GM18526 (cell line): Measurements from ENCODE around the gene GPC5.

ENCODE experiments used
- POLR2A ChIP-seq: IDR thresholded peaks from 3 replicates; pipeline ENCODE4 v1.6.1; 2011; ENCODE audit not compliant: insufficient read length; ENCODE audit errors: extremely low read depth

Gene GPC5

DNA sequence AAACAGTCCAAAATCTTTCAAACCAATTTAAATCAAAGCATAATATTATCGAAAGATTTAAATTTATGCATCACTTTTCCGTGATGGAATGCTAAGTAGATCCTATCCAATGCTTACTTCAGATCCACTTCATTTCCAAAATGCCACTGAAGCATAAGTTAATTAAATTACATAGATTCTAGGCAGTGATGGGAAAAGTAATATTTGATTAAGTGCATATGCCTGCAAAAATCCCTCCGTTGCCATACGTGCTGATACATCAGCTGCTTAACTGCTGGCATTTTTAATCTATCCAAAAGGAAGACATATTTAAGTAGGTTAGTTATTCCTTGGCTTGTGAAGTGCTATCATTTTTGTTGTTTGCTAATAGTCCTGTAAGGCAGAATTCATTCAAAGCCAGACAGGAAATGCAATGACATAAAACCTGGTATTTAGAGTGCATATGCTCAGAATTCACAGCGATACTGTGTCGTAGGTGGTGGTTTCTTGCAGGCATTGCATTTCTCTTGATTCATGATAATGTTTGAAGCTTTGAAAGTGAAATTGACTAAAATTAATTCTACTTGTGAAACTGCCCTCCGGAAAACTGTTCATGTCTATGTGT is 1089.9 kb downstream of the GPC5 start:
- no peak for TF ChIP-seq POLR2A

DNA sequence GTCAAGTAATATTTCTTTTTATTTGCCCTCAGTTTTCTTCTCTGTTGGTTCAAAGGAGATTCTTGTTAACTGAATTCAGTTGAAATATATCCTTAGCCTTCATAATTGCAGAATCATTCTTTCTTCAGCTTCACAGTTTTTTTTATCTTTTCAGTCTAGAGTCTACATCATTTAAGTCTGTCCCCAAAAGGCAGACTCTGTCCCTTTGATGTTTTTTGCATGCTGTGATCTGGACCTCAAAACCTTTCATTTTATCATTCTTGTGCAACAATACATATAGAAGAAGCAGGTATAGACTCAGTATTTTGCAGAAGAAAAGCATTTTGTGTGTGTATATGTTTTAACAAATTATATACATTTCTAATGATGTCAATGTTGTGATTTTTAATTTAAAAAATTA is 1093.4 kb downstream of the GPC5 start:
- TF ChIP-seq POLR2A, result no peak

DNA sequence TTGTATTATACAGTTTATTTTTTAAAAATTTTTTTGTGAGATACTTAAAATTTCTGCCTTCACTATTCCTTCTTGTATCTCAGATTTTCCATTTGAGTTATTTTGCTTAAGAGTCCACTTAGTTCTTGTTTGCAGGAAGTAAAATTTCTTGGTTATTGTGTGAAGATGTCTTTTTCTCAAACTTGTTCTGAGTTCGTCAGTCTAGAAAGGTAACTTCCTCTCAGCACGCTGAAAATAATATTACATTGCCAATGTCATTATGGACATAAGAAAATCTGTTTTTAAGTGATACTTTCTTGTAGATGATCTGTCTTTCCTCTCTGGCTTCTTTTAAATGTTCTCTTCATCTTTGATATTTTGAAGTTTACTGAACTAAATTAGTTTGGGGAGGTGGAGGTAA is 1096.5 kb downstream of the GPC5 start:
- TF ChIP-seq POLR2A, result no peak

DNA sequence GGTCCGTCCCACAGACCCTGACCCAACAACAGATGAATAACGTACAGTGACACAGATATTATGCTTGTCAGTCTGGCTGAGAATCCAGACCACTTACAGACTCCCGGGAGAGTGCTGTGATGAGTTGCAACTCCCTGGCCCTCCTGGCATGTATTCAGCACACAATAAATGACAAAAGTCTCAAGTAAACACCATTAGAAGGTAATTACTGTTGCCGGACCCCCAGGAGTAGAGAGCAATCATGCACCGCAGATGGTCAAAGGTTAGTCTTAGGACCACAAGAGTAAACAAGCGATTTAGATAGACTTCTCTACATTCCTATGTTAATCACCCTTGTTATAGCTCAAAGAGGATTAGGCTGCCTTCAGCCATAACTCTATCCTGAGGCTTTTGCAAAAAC is 1101.8 kb downstream of the GPC5 start:
- TF ChIP-seq POLR2A, result no peak

DNA sequence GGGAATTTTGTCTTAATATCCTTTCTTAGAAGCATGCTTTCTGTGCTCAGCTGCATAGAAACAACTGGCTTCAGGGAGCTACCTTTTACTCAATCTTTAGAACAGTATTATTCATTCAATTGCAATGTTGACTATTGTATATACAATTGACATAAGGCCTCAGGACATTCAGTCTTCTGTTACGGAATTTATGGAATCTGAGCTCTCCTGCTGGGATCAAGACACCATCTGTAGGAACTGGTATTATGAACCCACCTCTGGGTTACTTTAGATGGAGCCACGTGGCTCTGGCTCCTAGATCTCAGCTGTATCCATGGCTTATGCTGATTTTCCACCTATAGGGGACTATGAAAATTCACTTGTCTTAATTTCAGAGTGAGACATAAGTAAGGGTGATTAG is 1112.0 kb downstream of the GPC5 start:
- TF ChIP-seq POLR2A, result no peak

DNA sequence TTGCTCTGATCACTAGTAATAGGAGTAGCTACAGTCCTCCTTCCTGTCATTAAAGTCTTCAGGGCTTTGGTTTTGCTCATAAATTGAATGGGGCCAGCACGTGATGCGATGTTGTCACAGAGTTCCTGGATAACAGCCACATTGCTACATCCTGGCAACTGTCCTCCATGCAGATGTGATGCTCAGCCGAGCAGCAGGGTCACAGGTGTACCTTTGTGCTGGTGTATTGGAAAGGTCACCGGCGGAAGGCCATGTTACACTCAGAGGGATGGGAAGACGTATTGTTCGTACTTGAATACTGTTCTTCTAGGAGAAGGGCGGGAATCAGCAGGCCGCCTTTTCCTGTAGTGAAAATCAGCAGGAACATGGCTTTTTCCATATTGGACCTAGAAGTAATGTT is 1114.4 kb downstream of the GPC5 start:
- TF ChIP-seq POLR2A, result no peak

DNA sequence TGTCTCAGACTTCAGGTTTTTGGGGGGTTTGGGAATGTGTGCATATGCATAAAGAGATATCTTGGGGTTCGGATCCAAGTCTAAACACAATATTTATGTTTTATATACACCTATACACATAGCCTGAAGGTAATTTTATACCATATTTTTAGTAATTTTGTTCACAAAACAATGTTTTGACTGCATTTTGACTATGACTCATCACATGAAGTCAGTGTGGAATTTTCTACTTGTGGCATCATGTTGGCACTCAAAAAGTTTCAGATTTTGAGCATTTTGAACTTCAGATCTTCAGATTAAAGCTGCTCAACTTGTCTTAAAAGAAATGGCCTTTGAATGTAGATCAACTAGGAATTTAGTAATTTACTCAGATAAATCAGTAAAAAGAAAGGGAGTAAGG is 1115.3 kb downstream of the GPC5 start:
- TF ChIP-seq POLR2A, result no peak

DNA sequence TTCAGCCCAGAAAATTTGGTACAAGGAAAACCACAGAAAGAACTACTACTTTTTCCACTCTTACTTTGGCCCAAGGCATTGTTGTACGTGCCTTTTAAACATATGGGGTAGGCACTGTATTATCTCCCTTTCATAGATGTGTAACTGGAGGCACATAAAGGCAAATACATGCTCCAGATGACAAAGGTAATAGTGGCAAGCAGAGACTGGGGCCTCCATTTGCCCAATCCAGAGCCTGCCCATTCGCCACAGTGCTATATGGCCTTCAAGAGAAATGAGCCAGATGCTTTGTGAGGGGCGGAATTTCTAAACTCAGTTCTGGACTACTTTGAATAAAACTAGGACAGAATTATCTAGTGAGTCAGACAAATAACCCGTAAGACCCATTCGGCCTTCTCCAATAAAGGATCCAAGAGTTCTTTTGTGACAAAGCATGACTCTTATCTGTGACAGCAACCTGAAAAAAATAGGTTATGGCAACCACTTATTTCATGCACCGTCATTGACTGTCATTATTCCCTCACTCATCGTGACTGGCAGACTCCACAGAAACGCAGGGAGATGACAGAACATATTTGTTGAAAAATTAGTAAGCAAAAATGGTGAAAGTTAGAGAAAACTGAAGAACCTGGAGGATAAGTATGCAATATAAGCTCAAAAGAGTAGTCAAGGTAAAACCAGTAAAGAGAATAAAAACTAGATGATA is 1116.2 kb downstream of the GPC5 start:
- TF ChIP-seq POLR2A, result no peak

DNA sequence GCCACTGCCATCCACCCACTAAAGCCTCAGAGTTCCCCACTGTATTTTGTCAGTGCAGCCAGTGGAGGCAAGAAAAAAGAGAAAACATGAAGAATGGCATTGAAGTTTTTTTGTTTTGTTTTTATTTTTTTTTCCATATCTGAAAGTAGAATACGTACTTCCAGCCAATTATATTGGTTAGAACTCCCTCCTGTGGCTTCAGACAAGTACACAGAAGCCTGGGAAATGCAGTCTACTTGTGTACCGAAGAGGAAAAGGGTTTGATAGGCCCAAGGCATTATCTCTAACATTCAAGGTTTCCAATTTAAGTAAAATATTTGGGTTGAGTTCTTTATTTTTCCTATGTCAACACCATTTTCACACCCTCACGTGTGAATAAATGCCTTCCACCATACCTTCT is 1131.9 kb downstream of the GPC5 start:
- TF ChIP-seq POLR2A, result no peak

DNA sequence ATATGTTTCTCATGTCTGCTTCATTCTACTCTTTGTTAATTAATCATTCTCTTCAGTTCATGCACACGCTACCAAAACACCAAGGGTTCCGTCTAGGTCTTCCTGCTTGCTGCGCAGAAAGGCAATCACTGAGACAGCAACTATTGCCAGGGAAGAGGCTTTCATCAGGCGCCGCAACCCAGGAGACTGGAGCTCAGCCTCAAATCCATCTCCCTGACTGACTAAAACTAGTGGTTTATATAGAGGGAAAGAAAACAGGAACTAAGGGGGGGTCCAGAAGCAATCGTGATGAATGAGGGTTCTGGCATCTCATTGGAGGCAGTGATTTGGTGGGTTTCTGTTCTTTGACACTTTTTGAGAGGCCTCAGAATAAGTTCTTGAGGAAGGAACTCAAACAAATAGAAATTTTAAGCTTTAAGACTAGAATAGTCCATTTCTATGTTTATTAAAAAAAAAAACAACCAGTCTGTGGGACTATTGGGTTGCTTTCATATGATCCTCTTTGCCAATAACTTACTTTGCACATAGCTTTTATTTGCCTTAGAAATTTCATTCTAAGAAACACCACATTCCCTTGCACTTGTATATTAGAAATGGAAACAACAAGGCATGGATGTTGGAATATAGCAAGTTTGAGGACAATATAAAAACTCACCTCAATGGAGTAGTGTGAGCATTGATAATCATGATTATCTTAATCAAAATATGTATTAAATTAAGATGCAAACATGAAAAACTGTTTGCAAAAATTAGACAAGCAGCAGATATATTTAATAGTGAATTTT is 1137.0 kb downstream of the GPC5 start:
- TF ChIP-seq POLR2A, result no peak

DNA sequence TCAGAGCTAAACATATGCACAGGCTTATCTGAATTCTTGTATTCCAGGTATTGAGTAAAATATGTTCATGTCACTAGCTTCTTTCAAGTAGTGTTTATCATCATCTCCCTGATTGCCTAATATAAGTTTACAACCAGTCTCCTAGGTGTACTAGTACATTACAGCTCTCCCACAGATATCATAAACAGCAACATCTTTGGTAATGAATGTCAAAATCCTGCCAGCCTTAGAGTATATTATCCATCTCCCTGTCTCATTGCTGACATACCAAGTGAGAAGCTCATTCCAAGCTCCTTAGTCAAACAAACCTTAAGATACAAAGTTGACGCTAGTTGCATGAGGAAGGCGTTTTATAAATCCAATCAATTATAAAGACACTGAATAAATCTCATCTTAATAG is 1139.0 kb downstream of the GPC5 start:
- no peak for TF ChIP-seq POLR2A

DNA sequence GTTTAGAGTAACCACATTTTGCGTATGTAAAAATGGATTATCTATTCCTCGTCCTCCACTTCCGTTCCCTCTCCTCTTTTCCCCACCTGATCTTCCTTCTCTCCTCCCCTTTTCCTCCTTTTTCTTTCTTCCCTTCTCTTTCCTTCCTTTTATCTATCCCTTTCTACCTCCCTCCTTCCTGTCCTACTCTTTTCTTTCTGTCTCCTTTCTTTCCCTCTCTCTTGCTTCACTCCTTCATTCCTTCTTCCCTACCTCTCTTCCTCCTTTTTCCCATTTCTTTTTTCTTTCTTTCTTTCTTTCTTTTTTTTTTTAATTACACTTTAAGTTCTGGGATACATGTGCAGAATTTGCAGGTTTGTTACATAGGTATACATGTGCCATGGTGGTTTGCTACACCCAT is 1139.7 kb downstream of the GPC5 start:
- TF ChIP-seq POLR2A, result no peak

DNA sequence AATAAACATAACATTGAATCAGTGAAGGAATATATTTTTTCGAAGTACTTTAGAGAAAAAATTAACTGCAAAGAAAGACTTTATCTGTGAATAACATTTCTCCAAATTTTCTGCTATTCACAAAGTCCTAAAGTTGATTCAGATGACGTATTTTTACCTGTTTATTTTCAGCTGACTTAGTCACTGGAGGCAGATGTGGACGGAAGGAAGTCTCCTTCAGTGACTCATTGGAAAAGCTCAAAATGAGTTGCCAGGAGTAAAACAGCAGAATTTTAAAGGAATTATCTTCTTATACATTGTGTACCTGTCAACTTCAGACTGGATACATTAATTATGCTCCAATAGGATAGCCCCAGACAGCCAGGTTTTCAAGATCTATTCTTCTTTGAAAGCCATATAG is 1148.8 kb downstream of the GPC5 start:
- TF ChIP-seq POLR2A, result no peak

DNA sequence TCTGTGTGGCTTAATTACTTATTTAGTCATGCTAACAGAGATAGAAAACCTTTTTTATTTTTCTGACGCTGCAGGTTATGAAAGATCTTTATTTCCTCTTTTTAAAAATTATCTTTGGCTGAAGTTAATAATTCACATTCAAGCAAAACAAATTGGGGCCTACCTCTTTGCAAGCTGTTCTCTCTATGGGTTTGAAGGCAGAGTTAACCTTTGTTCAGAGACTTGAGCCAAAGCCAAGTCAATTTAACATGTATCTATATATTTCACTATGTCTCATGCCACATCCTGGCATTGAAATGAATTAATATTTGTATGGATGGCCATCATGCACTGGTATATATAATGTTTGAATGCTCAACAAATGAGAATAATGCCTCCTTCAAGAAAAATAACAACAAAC is 1150.9 kb downstream of the GPC5 start:
- TF ChIP-seq POLR2A, result no peak

DNA sequence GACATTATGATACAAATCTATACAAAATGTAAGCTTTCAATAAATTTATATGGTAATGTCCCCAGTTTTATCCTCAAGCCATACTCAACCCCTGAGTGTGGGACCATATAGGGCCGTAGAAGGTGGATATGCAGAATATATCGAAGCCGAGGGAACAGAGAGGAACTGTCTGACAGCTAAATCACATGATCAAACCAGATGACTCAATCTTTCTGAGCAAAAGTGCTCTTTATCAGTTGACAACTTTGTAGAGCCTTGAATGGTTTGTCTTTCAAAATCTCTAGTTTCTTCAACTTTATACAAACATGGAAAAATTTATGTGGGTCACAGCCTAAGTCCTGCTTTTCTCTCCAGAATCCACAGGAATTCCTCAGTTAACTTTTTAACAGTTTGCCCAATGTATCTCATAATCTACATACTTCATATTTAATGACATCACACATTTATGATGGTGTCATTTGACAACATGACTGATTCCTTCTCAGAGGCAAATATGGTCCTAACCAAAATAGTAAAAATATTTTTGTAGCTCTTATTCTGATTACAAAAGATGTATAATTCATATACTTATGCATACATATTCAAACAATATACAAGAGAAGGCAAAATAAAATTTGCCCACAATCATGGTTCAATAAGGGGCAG is 1155.2 kb downstream of the GPC5 start:
- no peak for TF ChIP-seq POLR2A

DNA sequence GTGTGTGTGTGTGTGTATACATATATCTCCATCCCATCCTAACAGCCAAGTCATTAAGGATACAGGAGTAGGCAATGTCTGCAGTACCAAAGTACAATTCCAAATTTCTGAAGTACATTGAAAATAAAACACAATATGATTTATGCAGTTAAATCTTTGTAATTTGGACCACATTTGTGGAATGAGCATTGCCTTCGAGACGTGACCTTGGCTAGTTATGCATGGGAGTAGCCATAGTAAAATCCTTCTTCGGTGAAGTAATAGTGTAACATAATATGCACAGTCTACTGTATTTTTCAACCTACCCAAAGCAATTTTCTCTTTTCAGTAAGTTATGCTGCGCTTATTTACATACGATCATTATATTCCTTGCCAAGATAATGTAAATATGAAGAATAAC is 1162.5 kb downstream of the GPC5 start:
- TF ChIP-seq POLR2A, result no peak
